Measurements from ENCODE around the gene ITLN2. TPM values are rescaled to one million over a fixed set of nuclear protein-coding genes. Genes with fewer than 3 reads are reported as not detected.

The ITLN2 gene
- total and polyA plus RNA-seq, 9 of the 15 experiments (the other 6 are each of a cell fraction or from before 2014, with no cell fraction given), result not detected

DNA sequence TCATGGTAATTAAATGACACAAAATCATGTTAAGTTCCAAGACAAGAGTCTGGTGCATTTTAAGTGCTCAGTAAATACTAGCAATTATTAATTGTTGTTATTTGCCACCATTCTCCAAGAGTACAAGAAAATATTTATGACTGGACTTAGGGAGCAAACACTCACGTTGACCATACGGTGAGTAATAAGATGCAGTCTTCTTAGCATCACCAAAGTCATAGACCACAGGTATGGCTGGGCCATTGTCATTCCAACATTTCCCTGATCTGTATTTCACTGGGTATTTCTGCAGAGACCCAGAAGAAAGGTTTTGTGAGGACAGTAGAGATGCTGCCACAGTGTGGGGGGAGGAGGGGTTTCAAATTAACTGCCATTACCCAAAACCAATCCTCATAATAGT lies 4.7 kb downstream of the ITLN2 start:
- Histone ChIP-seq H3K36me3 (ENCODE audit: control insufficient read depth, insufficient read depth, low read length) (no peaks in the 10 kb centered on the region), H4K20me1 (replicated peaks; ENCODE audit: control insufficient read depth, insufficient read depth, low read length) (peaks cover 13% of the 10 kb centered on the region), H3K4me1 (replicated peaks in 1 of 2; ENCODE audit: control insufficient read depth in 2 of 2, insufficient read depth in 2 of 2, low read length in 2 of 2) (peaks cover 6 to 17% of the 10 kb centered on the region in 2 experiments; a peak in 3 of 5 replicates), H2AFZ (ENCODE audit: low read depth, low read length) (no peak overlapping the region), H3K79me2 (ENCODE audit: control insufficient read depth, insufficient read depth, low read length) (no peaks in the 10 kb centered on the region), H3K9me3 (replicated peaks; ENCODE audit: control insufficient read depth, insufficient read depth, low read depth, low read length) (no peaks in the 10 kb centered on the region), H3K4me3 (no peak overlapping the region), H3K9ac (ENCODE audit: insufficient read depth in 1 of 2, low read depth in 2 of 2, low read length in 2 of 2) (no peak overlapping the region), H3K27ac (ENCODE audit: extremely low read depth, low read depth, low read length) (no peak overlapping the region), H3K4me2 (ENCODE audit: insufficient read depth, low read length) (no peak overlapping the region), H3K27me3 (ENCODE audit: control insufficient read depth in 2 of 2, insufficient read depth in 2 of 2, low read length in 2 of 2) (peaks cover 10 to 39% of the 10 kb centered on the region in 2 experiments; a peak in 3 of 5 replicates), H3K9me1 (ENCODE audit: control insufficient read depth, insufficient read depth, low read length) (no peaks in the 10 kb centered on the region)
- intact Hi-C loops (cut with micrococcal nuclease), result loop anchor here (2.0 kb wide), 1 partner anchor 223 kb away; no protein-coding TSS in a partner anchor
- DNase-seq (ENCODE audit: extremely low read depth in 1 of 4, low spot score in 3 of 4) (no peak), FAIRE-seq (no peak), ATAC-seq (no peak)
- TF ChIP-seq, protein P1, sequence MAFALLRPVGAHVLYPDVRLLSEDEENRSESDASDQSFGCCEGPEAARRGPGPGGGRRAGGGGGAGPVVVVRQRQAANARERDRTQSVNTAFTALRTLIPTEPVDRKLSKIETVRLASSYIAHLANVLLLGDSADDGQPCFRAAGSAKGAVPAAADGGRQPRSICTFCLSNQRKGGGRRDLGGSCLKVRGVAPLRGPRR (CRISPR knock-in tag; IDR thresholded peaks at IDR 0.05), result no peak
- no peak for TF ChIP-seq XRCC3 (IDR thresholded peaks at IDR 0.05)
- no peak for TF ChIP-seq ZNF23 (CRISPR knock-in tag; IDR thresholded peaks at IDR 0.05)
- no peak for TF ChIP-seq SMAD3 (CRISPR knock-in tag; conservative IDR thresholded peaks at IDR 0.05)
- TF ChIP-seq TEAD4 (IDR thresholded peaks at IDR 0.05; ENCODE audit: low read length), result no peak
- TF ChIP-seq TEAD4 (CRISPR knock-in tag; IDR thresholded peaks at IDR 0.05; ENCODE audit: borderline replicate concordance), result no peak
- TF ChIP-seq, protein P2, sequence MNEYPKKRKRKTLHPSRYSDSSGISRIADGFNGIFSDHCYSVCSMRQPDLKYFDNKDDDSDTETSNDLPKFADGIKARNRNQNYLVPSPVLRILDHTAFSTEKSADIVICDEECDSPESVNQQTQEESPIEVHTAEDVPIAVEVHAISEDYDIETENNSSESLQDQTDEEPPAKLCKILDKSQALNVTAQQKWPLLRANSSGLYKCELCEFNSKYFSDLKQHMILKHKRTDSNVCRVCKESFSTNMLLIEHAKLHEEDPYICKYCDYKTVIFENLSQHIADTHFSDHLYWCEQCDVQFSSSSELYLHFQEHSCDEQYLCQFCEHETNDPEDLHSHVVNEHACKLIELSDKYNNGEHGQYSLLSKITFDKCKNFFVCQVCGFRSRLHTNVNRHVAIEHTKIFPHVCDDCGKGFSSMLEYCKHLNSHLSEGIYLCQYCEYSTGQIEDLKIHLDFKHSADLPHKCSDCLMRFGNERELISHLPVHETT (CRISPR knock-in tag; conservative IDR thresholded peaks at IDR 0.05 in 1 of 2, IDR thresholded peaks at IDR 0.05 in 1 of 2), result 0 out of 4 replicates have a peak, but pooled peaks of 1 of the 2 experiments have one; percentile 16
- 0 out of 2 replicates have a peak, but pooled peaks have one; percentile 3 for TF ChIP-seq ZBTB17 (CRISPR knock-in tag; IDR thresholded peaks at IDR 0.05)
- TF ChIP-seq TBL1XR1 (IDR thresholded peaks at IDR 0.05; ENCODE audit: low read length in 2 of 2), result no peak
- TF ChIP-seq BHLHE40 (IDR thresholded peaks at IDR 0.05; ENCODE audit: low read length), result no peak
- no TSS peak for BruUV-seq (replicated peaks)
- ChIA-PET CTCF (ENCODE audit: low intra/inter-chr PET ratio) (interaction anchor here (4.0 kb wide), 1 partner anchor 114 kb away, joined by 18 read pairs; no protein-coding TSS in a partner anchor), POLR2A (no interaction called here)
- in situ Hi-C loops (cut with MboI), result loop anchor here (5.0 kb wide), 1 partner anchor 113 kb away; no protein-coding TSS in a partner anchor
- 0% methylated on average over 2 of the region's 2 CpGs for WGBS (ENCODE audit: insufficient coverage, low coverage, missing lambda C conversion rate)
